HG03045 (cell line): ENCODE data around the gene ODAD3.
"Not testable (repeated sequence)": the region's sequence is repeated elsewhere in the genome, so short reads cannot be mapped to it uniquely, and the experiment has no call there.

ENCODE experiments used
- ATAC-seq: cut with Tn5 transposase; IDR thresholded peaks from one replicate; pipeline ENCODE4 v1.9.1; 2021; ENCODE audit warnings: mild to moderate bottlenecking, moderate library complexity; ENCODE audit not compliant: unreplicated experiment

ODAD3 gene

DNA sequence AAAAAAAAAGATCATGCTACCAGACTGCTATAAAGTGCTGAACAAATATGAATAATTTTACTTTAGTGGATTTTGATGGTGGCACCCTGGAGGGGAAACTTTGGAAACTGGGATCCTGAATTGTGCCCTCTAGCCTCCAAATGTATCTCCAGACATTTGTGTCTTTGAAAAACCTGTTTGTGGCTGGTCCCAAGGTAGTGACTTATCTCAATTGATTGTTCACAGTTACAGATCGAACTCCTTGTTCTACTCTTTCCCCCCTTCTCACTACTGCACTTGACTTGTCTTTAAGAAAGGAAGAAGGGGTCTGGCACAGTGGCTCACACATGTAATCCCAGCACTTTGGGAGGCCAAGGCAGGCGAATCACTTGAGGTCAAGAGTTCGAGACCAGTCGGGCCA, 26.3 kb downstream of the ODAD3 start:
- ATAC-seq: no peak

DNA sequence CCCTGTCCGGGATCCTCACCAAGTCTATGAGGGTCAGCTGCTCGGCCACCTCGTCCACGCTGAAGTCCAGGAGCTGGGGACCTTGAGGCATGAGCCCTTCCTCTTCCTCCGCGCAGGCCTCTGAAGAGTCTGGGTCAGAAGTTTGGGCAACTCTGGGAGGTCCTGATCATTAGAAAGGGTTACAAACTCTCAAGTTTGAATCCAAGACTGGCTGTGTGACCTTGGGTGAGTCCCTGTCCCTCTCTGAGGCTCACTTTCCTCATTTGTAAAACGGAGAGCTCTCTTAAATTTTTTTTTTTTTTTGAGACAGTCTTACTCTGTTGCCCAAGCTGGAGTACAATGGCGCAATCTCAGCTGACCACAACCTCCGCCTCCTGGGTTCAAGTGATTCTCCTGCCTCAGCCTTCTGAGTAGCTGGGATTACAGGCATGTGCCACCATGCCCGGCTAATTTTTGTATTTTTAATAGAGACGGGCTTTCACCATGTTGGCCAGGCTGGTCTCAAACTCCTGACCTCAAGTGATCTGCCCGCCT, 28.2 kb downstream of the ODAD3 start:
- ATAC-seq: not testable (repeated sequence)

- no peak for ATAC-seq
Measured at GRCh38 chr19:11405846-11406643, 28.9 kb downstream of the ODAD3 start.

DNA sequence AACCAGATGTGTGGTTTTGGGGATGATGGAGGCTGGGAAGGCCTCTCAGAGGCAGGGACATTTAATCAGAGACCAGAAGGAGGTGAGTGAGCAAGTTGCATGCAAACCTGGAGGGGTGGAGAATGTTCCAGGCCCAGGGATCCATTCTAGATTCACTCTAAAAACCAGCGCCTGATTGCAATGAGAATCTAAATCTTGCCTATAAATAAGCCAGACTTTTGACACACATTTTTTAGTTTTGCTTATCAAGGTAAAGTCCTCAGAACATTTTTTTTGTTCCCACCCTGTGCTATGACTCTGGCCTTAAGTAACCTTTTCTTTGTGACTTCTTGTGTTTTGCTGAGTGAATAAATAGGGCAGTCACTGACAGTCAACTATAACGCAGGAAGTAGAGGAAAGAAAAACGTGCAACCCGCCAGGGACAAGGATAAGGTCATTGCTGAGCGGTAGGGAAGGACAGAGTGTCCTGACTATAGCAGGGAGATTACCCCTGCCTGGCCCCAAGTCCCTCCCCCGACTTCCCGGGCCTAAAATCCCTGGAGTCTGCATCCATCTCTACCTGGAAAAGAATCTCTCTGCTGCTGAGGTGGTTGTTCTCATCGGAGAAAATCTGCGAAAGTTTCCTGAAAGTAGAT, 30.2 kb downstream of the ODAD3 start:
- no peak for ATAC-seq

GRCh38 chr19:11401808-11402543, 32.9 kb downstream of the ODAD3 start:
- no peak for ATAC-seq

GRCh38 chr19:11400798-11401197, 34.1 kb downstream of the ODAD3 start:
- ATAC-seq: no peak

DNA sequence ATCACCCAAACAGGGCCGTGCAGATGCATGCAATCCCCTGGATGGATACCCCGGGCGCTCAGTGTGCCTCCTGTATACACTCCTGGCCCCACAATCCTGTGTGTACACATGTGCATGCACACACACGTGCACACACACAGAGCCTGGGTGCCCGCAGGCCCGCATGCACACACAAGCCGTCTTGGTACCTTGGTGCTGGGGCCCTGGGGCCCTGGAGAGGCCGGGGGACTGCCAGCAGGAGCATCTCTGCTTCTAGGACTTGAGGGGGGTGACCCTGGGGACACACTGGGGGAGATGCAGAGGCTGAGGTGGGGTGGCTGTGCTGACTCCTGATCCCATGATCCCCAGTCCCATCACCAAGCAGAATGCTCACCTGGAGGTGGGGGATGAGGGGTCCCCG, 35.3 kb downstream of the ODAD3 start:
- no peak for ATAC-seq

- ATAC-seq: no peak
Measured at GRCh38 chr19:11397089-11397610, 37.8 kb downstream of the ODAD3 start.

DNA sequence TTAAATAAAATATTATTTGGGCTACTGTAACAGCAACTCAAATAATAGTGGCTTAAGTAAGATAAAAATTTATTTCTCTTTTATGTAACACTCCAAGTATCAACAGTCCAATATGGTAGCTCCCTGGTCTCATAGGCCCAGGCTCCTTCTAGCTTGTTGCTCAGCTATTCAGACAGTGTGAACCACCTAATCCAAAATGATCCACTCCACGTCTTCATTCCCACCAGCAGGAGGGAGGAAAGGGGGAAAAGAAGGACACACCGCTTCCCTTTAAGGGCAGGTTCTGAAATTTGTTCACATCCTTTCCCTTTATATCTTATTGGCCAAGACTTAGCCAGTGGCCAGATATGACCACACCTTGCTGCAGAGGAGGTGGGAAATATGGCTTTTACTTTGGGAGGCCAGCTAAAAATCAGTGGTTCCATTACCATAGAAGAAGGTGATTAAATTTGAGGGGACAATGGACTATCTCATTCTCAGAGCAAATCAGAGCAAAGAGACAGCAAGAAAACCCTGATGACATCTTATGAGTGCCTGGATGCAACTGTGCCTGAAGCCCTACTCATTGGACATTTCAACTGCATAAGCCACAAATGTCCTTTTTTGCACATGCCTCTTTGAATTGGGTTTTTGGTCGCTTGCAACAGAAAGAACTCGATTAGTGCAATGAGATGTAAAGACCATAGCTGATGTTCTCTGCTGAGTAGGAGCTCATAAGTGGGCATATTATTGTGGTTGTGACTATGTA, 43.8 kb downstream of the ODAD3 start:
- no peak for ATAC-seq

DNA sequence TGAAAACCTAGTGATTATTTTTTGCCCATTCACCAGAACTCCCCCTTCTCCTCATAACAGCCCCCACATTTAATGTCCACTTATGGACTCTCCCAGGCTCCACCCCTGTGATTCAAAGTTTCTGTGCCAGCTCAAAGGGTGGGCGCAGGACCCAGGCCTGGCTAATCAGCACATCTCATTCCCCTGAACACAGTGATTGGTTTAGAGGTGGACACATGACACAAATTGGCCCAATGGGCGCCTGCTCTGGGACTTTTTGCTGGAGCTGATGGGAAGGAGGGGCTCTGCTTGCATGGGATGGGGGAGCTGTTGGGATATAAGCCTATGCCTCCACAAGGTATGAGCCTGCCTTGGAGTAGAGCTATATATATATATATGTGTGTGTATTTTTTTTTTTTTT, 44.6 kb downstream of the ODAD3 start:
- ATAC-seq: no peak

DNA sequence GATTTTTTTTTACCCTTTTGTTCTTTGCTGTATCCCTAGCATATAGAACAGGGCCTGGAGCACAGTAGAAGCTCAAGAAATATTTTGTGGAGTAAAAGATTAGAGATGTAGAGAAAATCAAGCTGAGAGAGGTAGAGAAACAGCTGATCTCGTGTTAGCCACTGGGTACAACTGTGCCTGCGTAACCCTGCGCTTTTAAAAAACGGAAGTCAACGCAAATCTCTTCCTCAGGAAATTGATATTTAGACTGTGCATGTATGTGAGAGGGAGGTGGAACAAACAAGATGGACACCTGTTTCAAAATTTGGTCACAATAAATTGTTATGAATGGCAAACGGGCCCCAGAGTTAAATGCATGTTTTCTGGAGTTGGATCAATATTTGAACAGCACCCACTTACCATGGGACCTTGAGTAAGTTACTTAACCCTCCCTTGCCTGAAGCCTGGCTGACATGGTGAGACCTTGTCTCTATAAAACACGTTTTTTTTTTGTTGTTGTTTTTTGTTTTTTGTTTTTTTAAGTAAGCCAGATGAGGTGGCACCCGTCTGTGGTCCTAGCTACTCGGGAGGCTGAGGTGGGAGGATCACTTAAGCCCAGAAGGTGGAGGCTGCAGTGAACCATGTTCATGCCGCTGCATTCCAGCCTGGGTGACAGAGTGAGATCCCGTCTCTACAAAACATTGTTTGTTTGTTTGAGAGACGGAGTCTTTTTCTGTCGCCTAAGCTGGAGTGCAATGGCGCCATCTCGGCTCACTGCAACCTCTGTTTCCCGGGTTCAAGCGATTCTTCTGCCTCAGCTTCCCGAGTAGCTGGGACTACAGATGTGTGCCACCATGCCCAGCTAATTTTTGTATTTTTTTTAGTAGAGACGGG, 47.5 kb downstream of the ODAD3 start:
- no peak for ATAC-seq

GRCh38 chr19:11384778-11385129, 50.2 kb downstream of the ODAD3 start:
- no peak for ATAC-seq

DNA sequence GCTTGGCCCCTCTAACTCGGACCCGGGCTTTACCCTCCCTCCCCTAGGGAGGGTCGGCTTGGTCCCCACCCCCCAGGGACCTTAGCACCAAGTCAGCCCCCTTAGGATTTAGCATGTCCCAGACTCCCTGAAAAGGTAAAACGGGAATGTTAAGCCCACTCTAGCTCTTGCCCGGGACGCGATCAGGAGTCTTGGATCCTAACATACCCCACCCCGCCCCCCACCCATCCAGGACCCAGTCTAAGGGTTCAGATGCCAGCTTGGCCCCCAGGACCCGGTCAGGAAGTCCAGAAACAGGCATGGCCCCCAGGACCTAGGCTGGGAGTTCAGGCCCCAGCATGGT, 51.2 kb downstream of the ODAD3 start:
- ATAC-seq: no peak

GRCh38 chr19:11382898-11383705, 51.8 kb downstream of the ODAD3 start:
- no peak for ATAC-seq

DNA sequence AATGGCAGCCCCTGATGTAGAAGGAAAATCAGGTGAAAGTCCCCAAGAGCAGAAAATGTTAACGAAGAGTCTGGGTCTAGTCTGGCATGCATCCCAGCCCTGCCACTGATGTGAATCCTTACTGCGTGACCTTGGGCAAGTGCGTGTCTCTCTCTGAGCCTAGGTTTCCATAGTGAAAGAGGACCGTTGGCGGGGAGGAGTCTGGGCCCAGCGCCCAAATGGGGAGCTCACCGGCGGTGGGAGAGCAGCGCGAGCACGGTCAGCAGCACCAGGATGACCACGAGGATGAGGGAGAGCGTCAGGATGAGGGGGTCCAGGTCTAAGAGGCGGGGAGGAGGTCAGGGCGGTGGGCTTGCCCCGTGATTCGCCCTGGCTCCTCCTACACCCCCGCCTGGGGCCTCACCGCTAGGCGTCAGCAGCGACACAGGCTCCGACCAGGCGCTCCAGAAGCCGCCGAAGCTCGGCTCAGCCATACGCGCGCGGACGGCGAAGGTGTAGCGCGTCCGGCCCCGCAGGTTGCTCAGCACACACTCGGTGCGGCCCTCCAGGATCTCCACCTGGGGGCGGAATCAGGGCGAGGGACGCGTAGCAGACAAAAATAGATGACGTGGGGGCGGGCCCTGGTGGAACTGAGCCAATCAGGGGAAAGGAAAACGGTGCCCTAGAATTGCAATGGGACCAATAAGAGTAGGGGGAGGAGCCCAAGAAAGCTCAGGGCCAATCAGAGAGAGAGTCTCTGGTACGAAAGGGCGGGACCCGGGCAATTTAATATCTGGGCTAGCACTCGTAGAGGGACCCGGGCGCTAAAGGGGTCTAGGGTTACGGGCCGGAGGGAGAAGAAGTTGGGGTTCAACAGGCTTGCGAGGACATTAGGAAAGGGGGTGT, 54.0 kb downstream of the ODAD3 start:
- ATAC-seq: peak; percentile 80

GRCh38 chr19:11379857-11380350, 55.0 kb downstream of the ODAD3 start:
- ATAC-seq: no peak

- not testable (repeated sequence) for ATAC-seq
Measured at GRCh38 chr19:11379269-11379845, 55.6 kb downstream of the ODAD3 start.
